Upper lobe of left lung (tissue), 6 donors: ENCODE results near the gene AHCYL2. TPM values are rescaled to one million over a fixed set of nuclear protein-coding genes. Genes with fewer than 3 reads are reported as not detected.

Source experiments
- ATAC-seq, 2 donors: fragments of 200-7000 bp; cut with Tn5 transposase; one replicate each; pipeline ENCODE4 v1.9.1; 2022; ENCODE audit warnings: mild to moderate bottlenecking in 2 of 2, moderate library complexity in 2 of 2; ENCODE audit not compliant: low FRiP score in 2 of 2
- DNase-seq, 2 donors: peaks; one replicate each; pipeline ENCODE4 v3.0.0-alpha.2; 2019 to 2020
- H3K27ac ChIP-seq, 4 donors: fragments of 200-600 bp; sonication (generic); one replicate each; pipeline ENCODE4 v1.5.1; 2016 to 2019
- H3K27me3 ChIP-seq, 4 donors: fragments of 200-600 bp; sonication (generic); one replicate each; pipeline ENCODE4 v1.5.1; 2017 to 2019
- H3K36me3 ChIP-seq, 4 donors: fragments of 200-600 bp; sonication (generic); one replicate each; pipeline ENCODE4 v1.5.1; 2016 to 2019
- H3K4me1 ChIP-seq, 4 donors: fragments of 200-600 bp; sonication (generic); one replicate each; pipeline ENCODE4 v1.5.1; 2018 to 2019
- H3K4me3 ChIP-seq, 4 donors: fragments of 200-600 bp; sonication (generic); one replicate each; pipeline ENCODE4 v1.5.1; 2017 to 2019; ENCODE audit warnings: mild to moderate bottlenecking in 2 of 4, moderate library complexity in 1 of 4
- H3K9me3 ChIP-seq, 4 donors: fragments of 200-600 bp; sonication (generic); one replicate each; pipeline ENCODE4 v1.5.1; 2018 to 2019
- CTCF ChIP-seq, 6 experiments: fragments of 450-650 bp in 4 of 6; fragments of 200-600 bp in 2 of 6; sonication (generic) in 2 of 6; IDR thresholded peaks; one replicate each; pipeline ENCODE4 v1.5.1; 2016 to 2019; ENCODE audit warnings: antibody characterized with exemption in 6 of 6
- EP300 ChIP-seq, 4 donors: sonication (generic); formaldehyde crosslinking; IDR thresholded peaks; one replicate each; pipeline ENCODE4 v1.5.1; 2017; ENCODE audit warnings: antibody characterized with exemption in 4 of 4, control low read depth in 2 of 4
- POLR2A ChIP-seq, 4 donors: fragments of 450-650 bp; IDR thresholded peaks; one replicate each; pipeline ENCODE4 v1.5.1; 2016 to 2017; ENCODE audit warnings: antibody characterized with exemption in 4 of 4, mild to moderate bottlenecking in 2 of 4
- POLR2AphosphoS5 ChIP-seq, 2 donors: sonication (generic); formaldehyde crosslinking; IDR thresholded peaks; one replicate each; pipeline ENCODE4 v1.5.1; 2017; ENCODE audit warnings: antibody characterized with exemption in 2 of 2
- WGBS, 2 donors: methylation state at CpG; one replicate each; pipeline ENCODE4 v1.1.5; 2017 to 2018; 5-methylcytosine and 5-hydroxymethylcytosine counted together
- total RNA-seq, 6 donors: library from RNA; depleted of rRNA in 4 of 6; stranded (reverse); fragments of >200 nt in 4 of 6; gene quantifications; one replicate each; pipeline versions ENCODE4 v1.1.0 to v1.2.1, GENCODE V29; 2016 to 2021
- donor health status: DM: no; HTN: no; CAD: no; lungs with moderate emphysema.
- donor health status: DM: no; HTN: yes; CAD: no; lungs with severe emphysema.

AHCYL2 gene
- total RNA-seq, 6 donors from 2014 or later = 41.9 to 197 (median 110) TPM

- no peaks in the 10 kb centered on the region for H3K27me3 ChIP-seq
- ATAC-seq = no peak
- TF ChIP-seq POLR2AphosphoS5 (IDR thresholded peaks at IDR 0.05) = no peak
- TF ChIP-seq EP300 (IDR thresholded peaks at IDR 0.05) = no peak
- no peak for TF ChIP-seq POLR2A (IDR thresholded peaks at IDR 0.05)
- no peaks in the 10 kb centered on the region for H3K9me3 ChIP-seq
- H3K4me3 ChIP-seq = no peak overlapping the region
- no peak for DNase-seq
- H3K36me3 ChIP-seq = no peaks in the 10 kb centered on the region
- H3K4me1 ChIP-seq = no peaks in the 10 kb centered on the region
- no peak overlapping the region for H3K27ac ChIP-seq
- 91 to 95% methylated on average over 6 of the region's 6 CpGs for WGBS, 2 donors
Measured at GRCh38 chr7:129266181-129266580, 41.4 kb downstream of the AHCYL2 start.

- TF ChIP-seq POLR2A (IDR thresholded peaks at IDR 0.05) (no peak), CTCF (IDR thresholded peaks at IDR 0.05) (no peak), POLR2AphosphoS5 (IDR thresholded peaks at IDR 0.05) (no peak), EP300 (IDR thresholded peaks at IDR 0.05) (no peak)
- DNase-seq = no peak
- H3K4me3 ChIP-seq = no peak overlapping the region
- peaks cover 0 to 6% (median 0%) of the 10 kb centered on the region in 4 donors for H3K36me3 ChIP-seq
- no peak overlapping the region for H3K27ac ChIP-seq
- no peaks in the 10 kb centered on the region for H3K4me1 ChIP-seq
- 80 to 89% methylated on average over 3 of the region's 3 CpGs for WGBS, 2 donors
- no peaks in the 10 kb centered on the region for H3K27me3 ChIP-seq
- H3K9me3 ChIP-seq = peaks cover 0 to 6% (median 0%) of the 10 kb centered on the region in 4 donors
- no peak for ATAC-seq
Measured at GRCh38 chr7:129270077-129270476, 45.2 kb downstream of the AHCYL2 start.

- TF ChIP-seq CTCF (IDR thresholded peaks at IDR 0.05) (peak; percentile 45 to 71 (median 66)), EP300 (IDR thresholded peaks at IDR 0.05) (no peak)
- 61 to 67% methylated on average over 5 of the region's 5 CpGs for WGBS, 2 donors
- no peaks in the 10 kb centered on the region for H3K27me3 ChIP-seq
- H3K9me3 ChIP-seq = peaks cover 0 to 6% (median 0%) of the 10 kb centered on the region in 4 donors
- no peak overlapping the region for H3K27ac ChIP-seq
- H3K36me3 ChIP-seq = peaks cover 0 to 6% (median 0%) of the 10 kb centered on the region in 4 donors
- peak in 1 of 2 donors; percentile 35 for DNase-seq
- ATAC-seq = peak in 1 of 2 donors; percentile 87
- H3K4me3 ChIP-seq = peak overlapping the region in 1 of 4 donors; percentile 13
- no peaks in the 10 kb centered on the region for H3K4me1 ChIP-seq
Measured at GRCh38 chr7:129271500-129272355, 46.9 kb downstream of the AHCYL2 start.

GRCh38 chr7:129273936-129274335 is 49.1 kb downstream of the AHCYL2 start:
- H3K27me3 ChIP-seq = no peaks in the 10 kb centered on the region
- no peaks in the 10 kb centered on the region for H3K4me1 ChIP-seq
- no peak for ATAC-seq

More at GRCh38 chr7:129273936-129274335, 49.1 kb downstream of the AHCYL2 start:
- H3K9me3 ChIP-seq = peaks cover 0 to 6% (median 0%) of the 10 kb centered on the region in 4 donors
- H3K4me3 ChIP-seq = no peak overlapping the region
- H3K27ac ChIP-seq = no peak overlapping the region
- TF ChIP-seq POLR2A (IDR thresholded peaks at IDR 0.05) (no peak), EP300 (IDR thresholded peaks at IDR 0.05) (no peak), CTCF (IDR thresholded peaks at IDR 0.05) (no peak), POLR2AphosphoS5 (IDR thresholded peaks at IDR 0.05) (no peak)
- no peak for DNase-seq
- H3K36me3 ChIP-seq = peaks cover 0 to 6% (median 0%) of the 10 kb centered on the region in 4 donors
